GM12872 (cell line): ENCODE measurements around the gene NRG2.

Source experiments
- CTCF ChIP-seq: IDR thresholded peaks from 3 replicates; pipeline ENCODE4 v1.5.1; 2011; ENCODE audit warnings: low read depth, mild to moderate bottlenecking, low read length, moderate library complexity; ENCODE audit not compliant: insufficient read depth

The NRG2 gene

GRCh38 chr5:139882316-139882715, 160.8 kb downstream of the NRG2 start:
- no peak for TF ChIP-seq CTCF

GRCh38 chr5:139881143-139881733, 161.9 kb downstream of the NRG2 start:
- TF ChIP-seq CTCF: no peak

GRCh38 chr5:139880416-139881142, 162.5 kb downstream of the NRG2 start:
- TF ChIP-seq CTCF: no peak

GRCh38 chr5:139878093-139878492, 165.0 kb downstream of the NRG2 start:
- TF ChIP-seq CTCF: no peak

- TF ChIP-seq CTCF: no peak
Measured at GRCh38 chr5:139877129-139877597, 165.9 kb downstream of the NRG2 start.

GRCh38 chr5:139875957-139876356, 167.1 kb downstream of the NRG2 start:
- TF ChIP-seq CTCF: no peak

GRCh38 chr5:139872851-139873794, 170.0 kb downstream of the NRG2 start:
- no peak for TF ChIP-seq CTCF
